ENCODE results near the gene TBPL2.

GRCh38 chr14:55386037-55386808 lies 54.2 kb downstream of the TBPL2 start:
- TF ChIP-seq, protein P1, sequence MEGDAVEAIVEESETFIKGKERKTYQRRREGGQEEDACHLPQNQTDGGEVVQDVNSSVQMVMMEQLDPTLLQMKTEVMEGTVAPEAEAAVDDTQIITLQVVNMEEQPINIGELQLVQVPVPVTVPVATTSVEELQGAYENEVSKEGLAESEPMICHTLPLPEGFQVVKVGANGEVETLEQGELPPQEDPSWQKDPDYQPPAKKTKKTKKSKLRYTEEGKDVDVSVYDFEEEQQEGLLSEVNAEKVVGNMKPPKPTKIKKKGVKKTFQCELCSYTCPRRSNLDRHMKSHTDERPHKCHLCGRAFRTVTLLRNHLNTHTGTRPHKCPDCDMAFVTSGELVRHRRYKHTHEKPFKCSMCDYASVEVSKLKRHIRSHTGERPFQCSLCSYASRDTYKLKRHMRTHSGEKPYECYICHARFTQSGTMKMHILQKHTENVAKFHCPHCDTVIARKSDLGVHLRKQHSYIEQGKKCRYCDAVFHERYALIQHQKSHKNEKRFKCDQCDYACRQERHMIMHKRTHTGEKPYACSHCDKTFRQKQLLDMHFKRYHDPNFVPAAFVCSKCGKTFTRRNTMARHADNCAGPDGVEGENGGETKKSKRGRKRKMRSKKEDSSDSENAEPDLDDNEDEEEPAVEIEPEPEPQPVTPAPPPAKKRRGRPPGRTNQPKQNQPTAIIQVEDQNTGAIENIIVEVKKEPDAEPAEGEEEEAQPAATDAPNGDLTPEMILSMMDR (IDR thresholded peaks at IDR 0.05; ENCODE audit: poor library complexity) = no peak
- no peak for TF ChIP-seq EZH2 (IDR thresholded peaks at IDR 0.05; ENCODE audit: borderline replicate concordance)
- TF ChIP-seq EZH2phosphoT487 (IDR thresholded peaks at IDR 0.05; ENCODE audit: low read depth, severe bottlenecking, unreplicated experiment) = no peak
